Skeletal muscle tissue (tissue), 4 donors: ENCODE results near the gene BEND7. TPM values are rescaled to one million over a fixed set of nuclear protein-coding genes. Genes with fewer than 3 reads are reported as not detected.

ENCODE experiments used
- H3K27ac ChIP-seq: one replicate; pipeline ENCODE4 v1.7.0; 2013; ENCODE audit warnings: mild to moderate bottlenecking, low read depth, low read length, inconsistent platforms
- H3K27me3 ChIP-seq, 3 donors: one replicate each; pipeline ENCODE4 v1.7.0; 2013; ENCODE audit warnings: low read length in 3 of 3; ENCODE audit not compliant: control insufficient read depth in 3 of 3, insufficient read depth in 3 of 3
- H3K36me3 ChIP-seq, 3 donors: one replicate each; pipeline ENCODE4 v1.7.0; 2013; ENCODE audit warnings: low read length in 3 of 3; ENCODE audit not compliant: control insufficient read depth in 3 of 3, insufficient read depth in 3 of 3
- H3K4me1 ChIP-seq, 3 donors: one replicate each; pipeline ENCODE4 v1.7.0; 2013; ENCODE audit warnings: low read length in 3 of 3, mild to moderate bottlenecking in 3 of 3; ENCODE audit not compliant: control insufficient read depth in 3 of 3, insufficient read depth in 3 of 3
- H3K4me3 ChIP-seq, 3 donors: one replicate each; pipeline ENCODE4 v1.7.0; 2013; ENCODE audit warnings: low read length in 3 of 3
- H3K9ac ChIP-seq, 3 donors: one replicate each; pipeline ENCODE4 v1.7.0; 2013; ENCODE audit warnings: low read length in 3 of 3, mild to moderate bottlenecking in 3 of 3, moderate library complexity in 2 of 3, low read depth in 1 of 3
- H3K9me3 ChIP-seq, 3 donors: one replicate each; pipeline ENCODE4 v1.7.0; 2013; ENCODE audit warnings: low read length in 3 of 3; ENCODE audit not compliant: control insufficient read depth in 3 of 3
- total RNA-seq: library from RNA; depleted of rRNA; stranded (reverse); fragments of >200 nt; gene quantifications from one replicate; pipeline ENCODE4 v1.2.3, GENCODE V29; 2014
- donor health status: Osteomylitis.

The BEND7 gene
- total RNA-seq, 1 donor from 2014 or later: 6.8 TPM

- Histone ChIP-seq H3K4me1 (no peaks in the 10 kb centered on the region), H3K27me3 (no peaks in the 10 kb centered on the region), H3K9ac (no peak overlapping the region), H3K4me3 (no peak overlapping the region), H3K36me3 (peaks cover 0 to 11% (median 7%) of the 10 kb centered on the region in 3 donors), H3K27ac (no peak overlapping the region), H3K9me3 (no peaks in the 10 kb centered on the region)
Observed at GRCh38 chr10:13462551-13462950, 66.3 kb downstream of the BEND7 start.

- H3K27me3 ChIP-seq: no peaks in the 10 kb centered on the region
- H3K4me1 ChIP-seq: no peaks in the 10 kb centered on the region
- no peak overlapping the region for H3K27ac ChIP-seq
- H3K4me3 ChIP-seq: no peak overlapping the region
- no peaks in the 10 kb centered on the region for H3K9me3 ChIP-seq
- H3K9ac ChIP-seq: no peak overlapping the region
- peaks cover 2 to 11% (median 7%) of the 10 kb centered on the region in 3 donors for H3K36me3 ChIP-seq
Observed at GRCh38 chr10:13458687-13459012, 70.2 kb downstream of the BEND7 start.

GRCh38 chr10:13457958-13458686 lies 70.7 kb downstream of the BEND7 start:
- no peak overlapping the region for H3K9ac ChIP-seq
- peaks cover 2 to 11% (median 8%) of the 10 kb centered on the region in 3 donors for H3K36me3 ChIP-seq
- no peak overlapping the region for H3K27ac ChIP-seq
- H3K4me3 ChIP-seq: no peak overlapping the region
- H3K9me3 ChIP-seq: no peaks in the 10 kb centered on the region
- H3K27me3 ChIP-seq: no peaks in the 10 kb centered on the region
- no peaks in the 10 kb centered on the region for H3K4me1 ChIP-seq

GRCh38 chr10:13453896-13454295 lies 74.9 kb downstream of the BEND7 start:
- Histone ChIP-seq H3K9ac (no peak overlapping the region), H3K4me1 (no peaks in the 10 kb centered on the region), H3K27me3 (no peaks in the 10 kb centered on the region), H3K9me3 (no peaks in the 10 kb centered on the region), H3K36me3 (peaks cover 0 to 6% (median 2%) of the 10 kb centered on the region in 3 donors), H3K27ac (no peak overlapping the region), H3K4me3 (no peak overlapping the region)

- Histone ChIP-seq H3K4me1 (no peaks in the 10 kb centered on the region), H3K9ac (no peak overlapping the region), H3K27ac (no peak overlapping the region), H3K9me3 (no peaks in the 10 kb centered on the region), H3K27me3 (no peaks in the 10 kb centered on the region), H3K36me3 (peaks cover 10 to 18% (median 17%) of the 10 kb centered on the region in 3 donors), H3K4me3 (no peak overlapping the region)
Observed at GRCh38 chr10:13450069-13450468, 78.7 kb downstream of the BEND7 start.

- no peaks in the 10 kb centered on the region for H3K27me3 ChIP-seq
- no peaks in the 10 kb centered on the region for H3K9me3 ChIP-seq
- H3K27ac ChIP-seq: no peak overlapping the region
- no peak overlapping the region for H3K4me3 ChIP-seq
- no peak overlapping the region for H3K9ac ChIP-seq
- peaks cover 10 to 18% (median 17%) of the 10 kb centered on the region in 3 donors for H3K36me3 ChIP-seq
- no peaks in the 10 kb centered on the region for H3K4me1 ChIP-seq
Observed at GRCh38 chr10:13449296-13449695, 79.5 kb downstream of the BEND7 start.

- Histone ChIP-seq H3K9ac (no peak overlapping the region), H3K36me3 (peaks cover 10 to 18% (median 17%) of the 10 kb centered on the region in 3 donors), H3K27ac (no peak overlapping the region), H3K4me1 (no peaks in the 10 kb centered on the region), H3K9me3 (no peaks in the 10 kb centered on the region), H3K27me3 (no peaks in the 10 kb centered on the region), H3K4me3 (no peak overlapping the region)
Observed at GRCh38 chr10:13448216-13448615, 80.6 kb downstream of the BEND7 start.

GRCh38 chr10:13445656-13446400 lies 83.0 kb downstream of the BEND7 start:
- Histone ChIP-seq H3K36me3 (peaks cover 10 to 18% (median 10%) of the 10 kb centered on the region in 3 donors), H3K27ac (no peak overlapping the region), H3K4me1 (peaks cover 0 to under 1% (median 0%) of the 10 kb centered on the region in 3 donors), H3K4me3 (no peak overlapping the region), H3K27me3 (peaks cover 2 to 12% (median 3%) of the 10 kb centered on the region in 3 donors), H3K9ac (no peak overlapping the region), H3K9me3 (no peaks in the 10 kb centered on the region)

- H3K4me1 ChIP-seq: peaks cover 11 to 15% (median 13%) of the 10 kb centered on the region in 3 donors
- H3K9me3 ChIP-seq: no peaks in the 10 kb centered on the region
- peaks cover 26 to 30% (median 28%) of the 10 kb centered on the region in 3 donors for H3K27me3 ChIP-seq
- H3K36me3 ChIP-seq: peaks cover 2 to 8% (median 2%) of the 10 kb centered on the region in 3 donors
- H3K9ac ChIP-seq: no peak overlapping the region
- no peak overlapping the region for H3K4me3 ChIP-seq
- H3K27ac ChIP-seq: no peak overlapping the region
Observed at GRCh38 chr10:13441476-13441875, 87.3 kb downstream of the BEND7 start.
